ENCODE measurements around the gene ZDHHC24.

GRCh38 chr11:66586136-66586535 lies 40.3 kb upstream of the ZDHHC24 start:
- TF ChIP-seq CTCF (IDR thresholded peaks at IDR 0.05) (no peak), POLR2AphosphoS5 (IDR thresholded peaks at IDR 0.05) (no peak)

Data from gastroesophageal sphincter (tissue), 3 donors.